ENCODE data around the gene ST8SIA4. TPM values are rescaled to one million over a fixed set of nuclear protein-coding genes. Genes with fewer than 3 reads are reported as not detected.

Gene ST8SIA4
- total RNA-seq, 1 experiment from 2014 or later, result not detected

- TF ChIP-seq, protein P1, sequence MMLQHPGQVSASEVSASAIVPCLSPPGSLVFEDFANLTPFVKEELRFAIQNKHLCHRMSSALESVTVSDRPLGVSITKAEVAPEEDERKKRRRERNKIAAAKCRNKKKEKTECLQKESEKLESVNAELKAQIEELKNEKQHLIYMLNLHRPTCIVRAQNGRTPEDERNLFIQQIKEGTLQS (IDR thresholded peaks at IDR 0.05), result no peak
- TF ChIP-seq MAX (IDR thresholded peaks at IDR 0.05), result no peak
These were observed 74.8 kb downstream of the ST8SIA4 start (continued) for GRCh38 chr5:100828071-100828897.

DNA sequence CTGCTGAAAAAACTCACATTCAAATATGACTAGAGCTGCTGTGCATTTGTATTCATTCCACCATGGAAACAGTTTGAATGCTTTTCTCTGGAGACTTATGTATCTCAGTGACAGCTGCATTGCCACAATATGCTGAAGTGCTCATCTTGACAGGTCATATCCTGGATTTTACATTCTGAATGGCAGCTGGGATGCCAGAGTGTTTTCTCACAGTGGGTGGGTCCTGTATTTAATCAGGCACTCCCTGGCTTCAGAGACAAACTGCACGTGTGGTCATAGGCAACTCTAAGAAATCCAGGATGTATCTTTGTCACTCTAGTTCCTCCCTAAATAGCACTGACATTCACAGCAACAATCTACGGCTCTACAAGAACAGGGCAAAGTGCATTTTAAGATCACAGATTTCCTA, 75.6 kb downstream of the ST8SIA4 start:
- RAD21 ChIA-PET (ENCODE audit: low non-redundant PET in 1 of 2, low total read pairs in 2 of 2, uncharacterized antibody in 2 of 2, unreplicated experiment in 2 of 2), result no interaction called here
- Histone ChIP-seq H3K36me3 (ENCODE audit: control insufficient read depth in 1 of 2, insufficient read depth in 2 of 2, low read length in 2 of 2) (no peaks in the 10 kb centered on the region), H3K27me3 (ENCODE audit: insufficient read depth, low read length) (no peaks in the 10 kb centered on the region), H3K9me3 (ENCODE audit: control insufficient read depth in 1 of 2, insufficient read depth in 1 of 2, low read depth in 1 of 2, low read length in 2 of 2) (no peaks in the 10 kb centered on the region), H3K79me2 (ENCODE audit: insufficient read depth, low read length) (no peaks in the 10 kb centered on the region), H4K20me1 (ENCODE audit: insufficient read depth) (no peaks in the 10 kb centered on the region), H3K4me2 (ENCODE audit: low read length) (peak overlapping the region; percentile 15; the same call in 1 of the 2 replicates), H2AFZ (ENCODE audit: low read depth, low read length, poor library complexity, severe bottlenecking) (peak overlapping the region; percentile 31), H3K4me1 (ENCODE audit: control insufficient read depth in 1 of 2, insufficient read depth in 2 of 2, low read length in 2 of 2) (peaks cover 0 to 20% of the 10 kb centered on the region in 2 experiments; a peak in 2 of 4 replicates), H3K9ac (ENCODE audit: low read length) (no peak overlapping the region), H3K4me3 (replicated peaks in 1 of 2; ENCODE audit: low read depth in 1 of 2, low read length in 2 of 2) (no peak overlapping the region), H3K9me2 (ENCODE audit: insufficient read depth) (no peaks in the 10 kb centered on the region), H3K27ac (ENCODE audit: low read depth, low read length) (no peak overlapping the region)
- CTCF ChIA-PET, result no interaction called here
- DNase-seq (ENCODE audit: low read depth, low spot score), result no peak
- BruUV-seq (replicated peaks), result no TSS peak
- POLR2A ChIA-PET, result no interaction called here
- intact Hi-C loops (cut with micrococcal nuclease), result no loop called here
- peak; percentile 32 for ATAC-seq
- TF ChIP-seq EGR1 (IDR thresholded peaks at IDR 0.05; ENCODE audit: low read depth) (no peak), TCF7L2 (IDR thresholded peaks at IDR 0.05; ENCODE audit: borderline replicate concordance, extremely low read depth, insufficient read depth, insufficient read length) (no peak), SIN3A (IDR thresholded peaks at IDR 0.05; ENCODE audit: low read depth) (no peak), POLR2A (IDR thresholded peaks at IDR 0.05; ENCODE audit: borderline replicate concordance, extremely low read depth, insufficient read depth, insufficient read length) (no peak), SP1 (IDR thresholded peaks at IDR 0.05; ENCODE audit: low read depth) (no peak), FOSL1 (IDR thresholded peaks at IDR 0.05; ENCODE audit: low read depth) (no peak), CBX3 (IDR thresholded peaks at IDR 0.05; ENCODE audit: low read depth) (no peak), CTCF (IDR thresholded peaks at IDR 0.05 in 2 of 3, conservative IDR thresholded peaks at IDR 0.05 in 1 of 3; ENCODE audit: borderline replicate concordance in 1 of 3, insufficient read depth in 1 of 3, low read depth in 2 of 3, low read length in 2 of 3) (no peak), MAX (IDR thresholded peaks at IDR 0.05) (no peak), JUND (IDR thresholded peaks at IDR 0.05) (no peak)
- TF ChIP-seq, protein P2, sequence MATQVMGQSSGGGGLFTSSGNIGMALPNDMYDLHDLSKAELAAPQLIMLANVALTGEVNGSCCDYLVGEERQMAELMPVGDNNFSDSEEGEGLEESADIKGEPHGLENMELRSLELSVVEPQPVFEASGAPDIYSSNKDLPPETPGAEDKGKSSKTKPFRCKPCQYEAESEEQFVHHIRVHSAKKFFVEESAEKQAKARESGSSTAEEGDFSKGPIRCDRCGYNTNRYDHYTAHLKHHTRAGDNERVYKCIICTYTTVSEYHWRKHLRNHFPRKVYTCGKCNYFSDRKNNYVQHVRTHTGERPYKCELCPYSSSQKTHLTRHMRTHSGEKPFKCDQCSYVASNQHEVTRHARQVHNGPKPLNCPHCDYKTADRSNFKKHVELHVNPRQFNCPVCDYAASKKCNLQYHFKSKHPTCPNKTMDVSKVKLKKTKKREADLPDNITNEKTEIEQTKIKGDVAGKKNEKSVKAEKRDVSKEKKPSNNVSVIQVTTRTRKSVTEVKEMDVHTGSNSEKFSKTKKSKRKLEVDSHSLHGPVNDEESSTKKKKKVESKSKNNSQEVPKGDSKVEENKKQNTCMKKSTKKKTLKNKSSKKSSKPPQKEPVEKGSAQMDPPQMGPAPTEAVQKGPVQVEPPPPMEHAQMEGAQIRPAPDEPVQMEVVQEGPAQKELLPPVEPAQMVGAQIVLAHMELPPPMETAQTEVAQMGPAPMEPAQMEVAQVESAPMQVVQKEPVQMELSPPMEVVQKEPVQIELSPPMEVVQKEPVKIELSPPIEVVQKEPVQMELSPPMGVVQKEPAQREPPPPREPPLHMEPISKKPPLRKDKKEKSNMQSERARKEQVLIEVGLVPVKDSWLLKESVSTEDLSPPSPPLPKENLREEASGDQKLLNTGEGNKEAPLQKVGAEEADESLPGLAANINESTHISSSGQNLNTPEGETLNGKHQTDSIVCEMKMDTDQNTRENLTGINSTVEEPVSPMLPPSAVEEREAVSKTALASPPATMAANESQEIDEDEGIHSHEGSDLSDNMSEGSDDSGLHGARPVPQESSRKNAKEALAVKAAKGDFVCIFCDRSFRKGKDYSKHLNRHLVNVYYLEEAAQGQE (IDR thresholded peaks at IDR 0.05; ENCODE audit: low read depth), result no peak
